ENCODE results near the gene FAM135A. TPM values are rescaled to one million over a fixed set of nuclear protein-coding genes. Genes with fewer than 3 reads are reported as not detected.
A peak's percentile ranks its signal among the peaks of the same experiment; 100 is the strongest.
"Not testable (repeated sequence)": the region's sequence is repeated elsewhere in the genome, so short reads cannot be mapped to it uniquely, and the experiment has no call there.

Gene FAM135A
- total RNA-seq, 2 experiments from 2014 or later: 11.5 to 11.9 TPM

DNA sequence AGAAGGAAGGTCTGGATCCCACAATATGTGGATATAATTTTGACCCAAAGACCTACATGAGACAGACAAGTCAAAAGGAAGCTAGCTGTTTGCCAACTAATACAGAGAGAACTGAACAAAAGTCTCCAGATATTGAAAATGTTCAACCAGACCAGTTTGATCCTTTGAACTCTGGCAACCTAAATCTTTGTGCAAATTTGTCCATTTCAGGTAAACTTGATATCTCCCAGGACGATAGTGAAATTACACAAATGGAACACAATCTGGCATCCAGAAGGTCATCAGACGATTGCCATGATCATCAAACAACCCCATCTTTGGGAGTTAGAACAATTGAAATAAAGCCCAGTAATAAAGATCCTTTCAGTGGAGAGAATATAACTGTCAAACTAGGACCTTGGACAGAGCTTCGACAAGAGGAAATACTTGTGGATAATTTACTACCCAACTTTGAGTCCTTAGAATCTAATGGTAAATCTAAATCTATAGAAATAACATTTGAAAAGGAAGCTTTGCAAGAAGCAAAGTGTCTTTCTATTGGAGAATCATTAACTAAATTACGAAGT, 111.5 kb downstream of the FAM135A start:
- intact Hi-C loops (cut with micrococcal nuclease): loop anchor here (10.0 kb wide), 1 partner anchor 210 kb away; no protein-coding TSS in a partner anchor
- DNase-seq: no peak
- no peaks in the 10 kb centered on the region for H3K4me1 Mint-ChIP-seq (ENCODE audit: low read depth)
- H3K4me3 Mint-ChIP-seq: no peak overlapping the region
- CTCF ChIA-PET: no interaction called here
- H3K36me3 Mint-ChIP-seq (ENCODE audit: low read depth): peaks cover 4% of the 10 kb centered on the region
- no peak overlapping the region for H3K27ac Mint-ChIP-seq
- H3K9me3 Mint-ChIP-seq: no peaks in the 10 kb centered on the region
- no peaks in the 10 kb centered on the region for H3K27me3 Mint-ChIP-seq (ENCODE audit: low read depth)

DNA sequence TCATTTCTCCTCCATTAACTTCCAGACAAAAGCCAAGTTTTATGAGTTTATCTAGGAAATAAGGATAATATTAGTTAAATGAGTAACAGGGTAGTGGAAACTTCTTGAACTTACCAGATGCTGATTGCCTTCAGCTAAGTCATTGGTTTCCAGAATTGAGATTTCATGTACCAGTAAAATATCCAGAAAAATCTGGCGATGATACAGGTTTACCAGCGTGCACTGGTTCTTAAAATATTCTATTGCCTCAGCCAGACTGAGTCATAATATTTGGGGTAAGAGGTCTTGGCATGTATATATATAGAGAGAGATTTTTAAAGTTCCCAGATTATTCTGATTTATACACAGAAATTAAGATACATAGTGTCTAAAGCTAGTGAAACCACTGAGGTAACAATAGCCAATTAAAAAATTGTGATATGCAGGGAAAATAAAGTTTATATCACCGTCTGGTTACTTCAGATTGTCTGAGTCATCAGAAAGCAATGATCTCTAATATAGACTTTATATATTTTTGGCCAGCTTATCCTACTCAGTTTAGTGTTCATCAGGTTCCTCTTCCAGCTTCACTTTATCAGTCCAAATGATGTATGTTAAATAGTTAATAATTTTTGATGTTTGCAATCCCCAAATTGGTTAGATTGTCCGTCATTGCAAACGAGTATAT, 113.9 kb downstream of the FAM135A start:
- DNase-seq: no peak
- Mint-ChIP-seq H3K27me3 (ENCODE audit: low read depth) (no peaks in the 10 kb centered on the region), H3K36me3 (ENCODE audit: low read depth) (peaks cover 4% of the 10 kb centered on the region), H3K4me3 (no peak overlapping the region), H3K4me1 (ENCODE audit: low read depth) (no peaks in the 10 kb centered on the region), H3K27ac (no peak overlapping the region), H3K9me3 (no peaks in the 10 kb centered on the region)
- CTCF ChIA-PET: interaction anchor here (0.6 to 1.1 kb wide), 2 partner anchors 138 to 160 kb away, joined by 3 read pairs; no protein-coding TSS in a partner anchor
- intact Hi-C loops (cut with micrococcal nuclease): loop anchor here (10.0 kb wide), 1 partner anchor 212 kb away; no protein-coding TSS in a partner anchor

DNA sequence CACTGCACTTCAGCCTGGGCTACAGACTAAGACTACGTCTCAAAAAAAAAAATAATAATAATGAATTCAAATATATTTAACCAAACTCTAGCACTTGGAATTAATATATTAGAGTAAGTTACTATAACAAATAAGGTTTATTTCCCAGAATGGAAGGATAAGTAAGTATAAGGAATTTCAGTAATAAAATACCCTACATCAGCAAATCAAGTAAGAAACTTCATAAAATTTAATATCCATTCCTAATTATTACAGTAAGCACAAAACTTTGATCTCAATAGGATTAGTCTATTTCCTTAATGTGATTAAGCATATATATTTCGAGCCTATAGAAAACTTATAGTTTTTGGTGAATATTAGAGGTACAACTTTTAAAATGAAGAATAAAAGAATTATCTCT, 116.7 kb downstream of the FAM135A start:
- H3K36me3 Mint-ChIP-seq (ENCODE audit: low read depth): peaks cover 2% of the 10 kb centered on the region
- no peaks in the 10 kb centered on the region for H3K4me1 Mint-ChIP-seq (ENCODE audit: low read depth)
- no peak for DNase-seq
- H3K9me3 Mint-ChIP-seq: no peaks in the 10 kb centered on the region
- CTCF ChIA-PET: no interaction called here
- intact Hi-C loops (cut with micrococcal nuclease): no loop called here
- no peaks in the 10 kb centered on the region for H3K27me3 Mint-ChIP-seq (ENCODE audit: low read depth)
- H3K27ac Mint-ChIP-seq: no peak overlapping the region
- no peak overlapping the region for H3K4me3 Mint-ChIP-seq

DNA sequence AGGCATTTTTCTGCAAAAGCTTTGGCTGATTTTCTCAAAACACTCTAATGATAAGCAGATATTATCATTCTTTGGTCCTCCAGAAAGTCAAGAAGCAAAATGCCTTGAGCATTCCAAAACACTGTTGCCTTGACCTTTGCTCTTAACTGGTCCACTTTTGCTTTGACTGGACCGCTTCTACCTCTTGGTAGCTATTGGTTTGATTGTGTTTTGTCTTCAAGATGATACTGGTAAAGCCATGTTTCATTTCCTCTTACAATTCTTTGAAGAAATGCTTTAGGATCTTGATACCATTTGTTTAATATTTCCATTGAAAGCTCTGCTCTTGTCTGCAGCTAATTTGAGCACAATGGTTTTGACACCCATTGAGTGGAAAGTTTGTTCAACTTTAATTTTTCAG, 117.8 kb downstream of the FAM135A start:
- H3K4me3 Mint-ChIP-seq: no peak overlapping the region
- H3K4me1 Mint-ChIP-seq (ENCODE audit: low read depth): no peaks in the 10 kb centered on the region
- no peaks in the 10 kb centered on the region for H3K9me3 Mint-ChIP-seq
- no peaks in the 10 kb centered on the region for H3K27me3 Mint-ChIP-seq (ENCODE audit: low read depth)
- intact Hi-C loops (cut with micrococcal nuclease): no loop called here
- H3K36me3 Mint-ChIP-seq (ENCODE audit: low read depth): peaks cover 2% of the 10 kb centered on the region
- CTCF ChIA-PET: no interaction called here
- H3K27ac Mint-ChIP-seq: no peak overlapping the region
- no peak for DNase-seq

DNA sequence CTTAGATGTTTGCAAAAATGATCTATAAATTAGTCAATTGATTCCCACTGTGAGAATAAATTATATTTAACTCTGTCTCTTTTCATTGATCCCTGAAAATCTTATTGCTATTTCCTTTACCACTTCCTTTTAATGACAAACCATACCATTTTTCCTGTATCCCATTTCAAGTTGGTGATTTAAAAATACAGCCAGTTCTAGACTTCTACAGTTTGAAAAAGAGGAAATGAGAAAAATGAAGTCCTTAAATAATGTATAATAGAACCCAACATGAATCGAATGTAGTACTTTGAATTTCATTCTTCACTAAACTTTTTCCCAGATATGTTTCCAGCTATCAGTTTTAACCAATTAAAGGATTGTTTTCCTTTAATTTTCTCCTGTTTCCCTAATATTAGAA, 124.0 kb downstream of the FAM135A start:
- Mint-ChIP-seq H3K36me3 (ENCODE audit: low read depth) (peaks cover 11% of the 10 kb centered on the region), H3K4me3 (no peak overlapping the region), H3K27ac (no peak overlapping the region), H3K4me1 (ENCODE audit: low read depth) (peaks cover 2% of the 10 kb centered on the region), H3K27me3 (ENCODE audit: low read depth) (no peaks in the 10 kb centered on the region), H3K9me3 (no peaks in the 10 kb centered on the region)
- intact Hi-C loops (cut with micrococcal nuclease): no loop called here
- no peak for DNase-seq
- CTCF ChIA-PET: no interaction called here

DNA sequence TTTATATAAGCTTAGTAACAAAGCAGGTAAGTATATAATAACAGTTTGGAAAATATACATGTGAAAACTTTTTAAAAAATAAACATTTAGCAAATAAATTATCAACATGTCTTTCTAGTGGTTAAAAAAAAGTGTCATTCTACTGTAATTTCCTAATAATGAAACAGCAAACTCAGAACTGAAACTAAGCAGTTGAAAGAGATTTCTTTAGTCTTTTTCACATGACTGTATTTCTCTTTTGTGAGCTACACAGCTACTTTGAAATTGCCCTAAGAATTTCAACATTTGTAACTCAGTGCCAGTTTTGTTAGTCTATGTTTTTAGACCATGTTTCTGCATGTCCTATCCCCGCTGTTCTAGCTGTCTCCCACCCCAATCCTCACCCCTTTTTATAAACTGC, 125.1 kb downstream of the FAM135A start:
- peaks cover 2% of the 10 kb centered on the region for H3K4me1 Mint-ChIP-seq (ENCODE audit: low read depth)
- intact Hi-C loops (cut with micrococcal nuclease): no loop called here
- no peaks in the 10 kb centered on the region for H3K9me3 Mint-ChIP-seq
- CTCF ChIA-PET: no interaction called here
- H3K4me3 Mint-ChIP-seq: no peak overlapping the region
- no peak overlapping the region for H3K27ac Mint-ChIP-seq
- H3K36me3 Mint-ChIP-seq (ENCODE audit: low read depth): peaks cover 11% of the 10 kb centered on the region
- no peak for DNase-seq
- no peaks in the 10 kb centered on the region for H3K27me3 Mint-ChIP-seq (ENCODE audit: low read depth)

DNA sequence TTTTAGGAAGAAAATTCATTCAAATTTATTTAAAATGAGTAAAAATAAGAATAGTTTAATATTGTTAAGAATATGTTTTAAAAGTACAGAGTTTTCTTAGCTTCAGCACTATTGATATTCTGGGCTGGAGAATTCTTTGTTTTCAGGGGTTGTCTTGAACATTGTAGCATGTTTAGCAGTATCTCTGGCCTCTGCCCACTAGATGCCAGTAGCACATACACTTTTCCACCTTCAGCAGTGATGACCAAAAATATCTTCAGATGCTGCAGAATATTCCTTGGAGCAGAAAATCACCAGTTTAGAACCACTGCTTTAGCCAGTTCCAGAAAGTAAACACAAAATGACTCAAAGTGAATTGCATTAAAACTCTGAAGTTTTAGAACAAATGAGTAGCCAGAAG, 134.0 kb downstream of the FAM135A start:
- no peaks in the 10 kb centered on the region for H3K27me3 Mint-ChIP-seq (ENCODE audit: low read depth)

DNA sequence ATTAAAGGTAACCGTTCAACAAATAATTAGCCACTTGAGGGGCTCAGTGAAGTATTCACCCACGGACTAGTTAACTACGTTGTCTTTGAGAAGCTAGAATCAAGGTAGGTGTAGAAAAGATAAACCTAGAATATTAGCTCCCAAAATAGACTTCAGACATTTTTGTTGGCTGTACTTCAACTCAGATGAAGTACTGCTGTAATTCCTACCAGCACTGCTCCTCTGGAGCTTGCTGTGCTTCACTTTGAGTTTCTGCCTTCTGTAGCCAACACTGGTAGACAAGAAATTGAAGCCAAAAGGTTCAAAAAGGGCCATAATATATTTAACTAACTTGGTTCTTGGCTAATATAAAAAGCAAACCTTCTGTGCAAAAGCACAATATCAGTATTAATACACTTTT, 134.6 kb downstream of the FAM135A start:
- intact Hi-C loops (cut with micrococcal nuclease): loop anchor here (1.0 kb wide), 2 partner anchors 138 to 336 kb away; no protein-coding TSS in a partner anchor
- no peaks in the 10 kb centered on the region for H3K4me1 Mint-ChIP-seq (ENCODE audit: low read depth)
- H3K4me3 Mint-ChIP-seq: no peak overlapping the region
- no peak overlapping the region for H3K27ac Mint-ChIP-seq
- no peaks in the 10 kb centered on the region for H3K9me3 Mint-ChIP-seq
- DNase-seq: no peak
- CTCF ChIA-PET: interaction anchor here (0.6 to 1.0 kb wide), 2 partner anchors 56 to 516 kb away, joined by 3 read pairs; no protein-coding TSS in a partner anchor
- no peaks in the 10 kb centered on the region for H3K27me3 Mint-ChIP-seq (ENCODE audit: low read depth)
- no peaks in the 10 kb centered on the region for H3K36me3 Mint-ChIP-seq (ENCODE audit: low read depth)

More for the DNA sequence above, 134.0 kb downstream of the FAM135A start:
- intact Hi-C loops (cut with micrococcal nuclease): loop anchor here (1.0 kb wide), 2 partner anchors 139 to 337 kb away; no protein-coding TSS in a partner anchor
- Mint-ChIP-seq H3K27ac (no peak overlapping the region), H3K4me3 (no peak overlapping the region), H3K36me3 (ENCODE audit: low read depth) (no peaks in the 10 kb centered on the region), H3K4me1 (ENCODE audit: low read depth) (no peaks in the 10 kb centered on the region), H3K9me3 (no peaks in the 10 kb centered on the region)
- CTCF ChIA-PET: interaction anchor here (0.6 to 1.4 kb wide), 5 partner anchors 9 to 515 kb away, joined by 3 to 4 read pairs (median 3); no protein-coding TSS in a partner anchor
- peak; percentile 25 for DNase-seq

DNA sequence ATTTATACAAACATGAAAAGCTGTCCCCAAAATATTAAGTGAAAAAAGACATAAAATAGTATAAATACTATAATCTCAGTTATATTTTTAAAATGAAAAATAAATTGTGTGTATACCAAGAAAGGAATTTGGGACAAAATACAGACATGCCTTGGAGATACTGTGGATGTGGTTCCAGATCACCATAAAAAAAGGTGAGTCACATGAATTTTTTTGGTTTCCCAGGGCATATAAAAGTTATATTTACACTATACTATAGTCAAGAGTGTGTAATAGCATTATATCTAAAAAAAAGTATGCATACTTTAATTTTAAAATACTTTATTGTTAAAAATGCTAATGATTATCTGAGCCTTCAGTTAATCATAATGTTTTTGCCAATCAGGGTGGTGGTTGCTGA, 136.0 kb downstream of the FAM135A start:
- H3K27ac Mint-ChIP-seq: no peak overlapping the region
- H3K27me3 Mint-ChIP-seq (ENCODE audit: low read depth): no peaks in the 10 kb centered on the region
- no peaks in the 10 kb centered on the region for H3K36me3 Mint-ChIP-seq (ENCODE audit: low read depth)
- no peak overlapping the region for H3K4me3 Mint-ChIP-seq
- DNase-seq: no peak
- no peaks in the 10 kb centered on the region for H3K4me1 Mint-ChIP-seq (ENCODE audit: low read depth)
- intact Hi-C loops (cut with micrococcal nuclease): no loop called here
- CTCF ChIA-PET: no interaction called here
- H3K9me3 Mint-ChIP-seq: no peaks in the 10 kb centered on the region

DNA sequence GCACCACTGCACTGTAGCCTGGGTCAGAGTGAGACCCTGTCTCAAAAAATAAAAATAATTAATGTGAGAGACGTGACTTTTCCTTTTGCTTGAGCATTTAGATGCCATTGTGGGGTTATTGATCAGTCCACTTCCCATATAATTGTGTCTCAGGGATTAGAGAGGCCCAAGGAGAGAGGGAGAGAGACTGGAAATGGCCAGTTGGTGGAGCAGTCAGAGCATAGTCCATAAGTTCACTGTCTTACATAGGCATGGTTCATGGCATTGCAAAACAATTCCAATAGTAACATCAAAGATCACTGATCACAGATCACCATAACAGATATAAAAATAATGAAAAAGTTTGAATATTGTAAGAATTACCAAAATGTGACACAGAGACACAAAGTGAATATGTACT, 138.3 kb downstream of the FAM135A start:
- CTCF ChIA-PET: interaction anchor here (0.8 to 1.0 kb wide), 2 partner anchors 28 to 135 kb away, joined by 3 read pairs; no protein-coding TSS in a partner anchor
- H3K27me3 Mint-ChIP-seq (ENCODE audit: low read depth): no peaks in the 10 kb centered on the region
- H3K9me3 Mint-ChIP-seq: no peaks in the 10 kb centered on the region
- no peak for DNase-seq
- no peak overlapping the region for H3K27ac Mint-ChIP-seq
- no peak overlapping the region for H3K4me3 Mint-ChIP-seq
- intact Hi-C loops (cut with micrococcal nuclease): loop anchor here (1.0 kb wide), 1 partner anchor 135 kb away; no protein-coding TSS in a partner anchor
- no peaks in the 10 kb centered on the region for H3K4me1 Mint-ChIP-seq (ENCODE audit: low read depth)
- no peaks in the 10 kb centered on the region for H3K36me3 Mint-ChIP-seq (ENCODE audit: low read depth)

DNA sequence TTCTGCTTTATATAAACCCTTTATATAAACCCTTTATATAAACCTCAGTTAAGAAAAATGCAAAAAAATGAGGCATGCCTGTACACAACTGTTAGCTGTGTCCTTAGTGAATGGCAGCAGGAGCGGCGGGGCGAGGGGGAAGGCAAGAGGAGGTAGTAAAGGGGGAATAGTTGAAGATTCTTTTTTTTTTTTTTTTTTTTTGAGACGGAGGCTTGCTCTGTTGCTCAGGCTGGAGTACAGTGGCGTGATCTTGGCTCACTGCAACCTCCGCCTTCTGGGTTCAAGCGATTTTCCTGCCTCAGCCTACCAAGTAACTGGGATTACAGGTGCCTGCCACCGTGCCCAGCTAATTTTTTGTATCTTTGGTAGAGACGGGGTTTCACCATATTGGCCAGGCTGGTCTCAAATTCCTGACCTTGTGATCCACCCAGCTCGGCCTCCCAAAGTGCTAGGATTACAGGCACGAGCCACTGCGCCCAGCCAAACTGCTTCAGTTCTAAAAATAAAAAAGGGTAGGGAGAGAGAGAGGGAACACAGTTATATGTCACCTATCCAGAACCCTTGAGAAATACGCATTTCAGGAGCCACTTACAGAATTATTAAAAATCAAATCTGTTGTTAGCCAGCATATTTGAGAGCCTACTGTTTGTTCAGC, 139.1 kb downstream of the FAM135A start:
- intact Hi-C loops (cut with micrococcal nuclease); DNase-seq; H3K27me3 Mint-ChIP-seq (ENCODE audit: low read depth); H3K4me3 Mint-ChIP-seq; H3K27ac Mint-ChIP-seq; H3K9me3 Mint-ChIP-seq; H3K4me1 Mint-ChIP-seq (ENCODE audit: low read depth); H3K36me3 Mint-ChIP-seq (ENCODE audit: low read depth): not testable (repeated sequence)
- CTCF ChIA-PET: interaction anchor here (0.6 kb wide), 1 partner anchor 51 kb away, joined by 3 read pairs; no protein-coding TSS in a partner anchor

DNA sequence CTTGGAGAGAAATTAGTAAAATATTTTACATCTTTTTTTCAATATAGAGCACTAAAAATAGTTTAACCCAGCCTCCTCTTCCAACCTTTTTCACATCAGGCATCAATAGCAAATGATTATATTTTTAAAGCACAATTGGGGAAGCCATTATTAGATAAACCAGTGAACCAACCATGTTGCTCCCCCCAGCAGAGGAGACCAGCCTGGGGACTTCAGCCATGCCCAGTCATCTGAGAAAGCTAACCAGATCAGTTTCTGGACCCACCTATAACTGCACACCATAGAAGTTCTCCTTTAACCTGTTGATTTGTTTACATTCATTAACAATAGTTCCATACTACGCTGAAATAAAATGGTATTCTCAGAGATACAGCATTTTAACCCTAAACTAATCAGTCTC, 139.7 kb downstream of the FAM135A start:
- intact Hi-C loops (cut with micrococcal nuclease): no loop called here
- H3K9me3 Mint-ChIP-seq: no peaks in the 10 kb centered on the region
- no peak overlapping the region for H3K27ac Mint-ChIP-seq
- H3K4me3 Mint-ChIP-seq: no peak overlapping the region
- CTCF ChIA-PET: no interaction called here
- H3K4me1 Mint-ChIP-seq (ENCODE audit: low read depth): peaks cover 12% of the 10 kb centered on the region
- DNase-seq: no peak
- H3K27me3 Mint-ChIP-seq (ENCODE audit: low read depth): no peaks in the 10 kb centered on the region
- H3K36me3 Mint-ChIP-seq (ENCODE audit: low read depth): no peaks in the 10 kb centered on the region
